Left ventricle myocardium inferior (tissue), 1 donor: ENCODE data around the gene DAP3. TPM values are rescaled to one million over a fixed set of nuclear protein-coding genes. Genes with fewer than 3 reads are reported as not detected.

Experiments used
- DNase-seq: peaks from one replicate; pipeline ENCODE4 v3.0.0-alpha.2; 2020
- H3K27ac ChIP-seq: fragments of 200-600 bp; replicated peaks from 2 replicates; pipeline ENCODE4 v1.8.0; 2021
- H3K27me3 ChIP-seq: fragments of 200-600 bp; 2 replicates; pipeline ENCODE4 v1.8.0; 2021; ENCODE audit warnings: low read depth
- H3K36me3 ChIP-seq: fragments of 200-600 bp; 2 replicates; pipeline ENCODE4 v1.8.0; 2021
- H3K4me1 ChIP-seq: fragments of 200-600 bp; 2 replicates; pipeline ENCODE4 v1.8.0; 2021
- H3K4me3 ChIP-seq: fragments of 200-600 bp; 2 replicates; pipeline ENCODE4 v1.8.0; 2021; ENCODE audit warnings: mild to moderate bottlenecking, moderate library complexity
- H3K9me3 ChIP-seq: fragments of 200-600 bp; replicated peaks from 2 replicates; pipeline ENCODE4 v1.8.0; 2021
- CTCF ChIP-seq: fragments of 200-600 bp; IDR thresholded peaks from 2 replicates; pipeline ENCODE4 v1.8.0; 2021; ENCODE audit warnings: antibody characterized with exemption, mild to moderate bottlenecking, borderline replicate concordance
- intact Hi-C: fragments of 100-400 bp; cut with micrococcal nuclease; formaldehyde crosslinking; loops from one replicate; pipeline ENCODE4 v1.11.0; 2022
- total RNA-seq: library from RNA; stranded (reverse); fragmentation: NEBNext Ultra II Directional; extraction: Animal tissue kit (Norgen Biotek cat#: 25700); gene quantifications from one replicate; pipeline ENCODE4 v1.2.1, GENCODE V29; 2021
- donor health status: DM: no; HTN: yes; CAD: no; lungs with severe emphysema.

The DAP3 gene
- total RNA-seq, 1 donor from 2014 or later, result 107 TPM

GRCh38 chr1:155691992-155692528 lies 3.2 kb downstream of the DAP3 start:
- TF ChIP-seq CTCF, result no peak
- Histone ChIP-seq H3K4me1 (peaks cover 90% of the 10 kb centered on the region), H3K27me3 (no peaks in the 10 kb centered on the region), H3K27ac (peak overlapping the region; percentile 29), H3K4me3 (no peak overlapping the region), H3K36me3 (peaks cover 18% of the 10 kb centered on the region), H3K9me3 (no peaks in the 10 kb centered on the region)
- intact Hi-C loops, result no loop called here
- no peak for DNase-seq

GRCh38 chr1:155694167-155694566 lies 5.3 kb downstream of the DAP3 start:
- peaks cover 79% of the 10 kb centered on the region for H3K4me1 ChIP-seq
- no peak for DNase-seq
- no peaks in the 10 kb centered on the region for H3K27me3 ChIP-seq
- intact Hi-C loops, result no loop called here
- peaks cover 18% of the 10 kb centered on the region for H3K36me3 ChIP-seq
- H3K27ac ChIP-seq, result peak overlapping the region; percentile 68
- peak overlapping the region; percentile 12 for H3K4me3 ChIP-seq
- peaks cover 7% of the 10 kb centered on the region for H3K9me3 ChIP-seq
- no peak for TF ChIP-seq CTCF

GRCh38 chr1:155695072-155695471 lies 6.2 kb downstream of the DAP3 start:
- peaks cover 18% of the 10 kb centered on the region for H3K36me3 ChIP-seq
- peak overlapping the region; percentile 68 for H3K27ac ChIP-seq

GRCh38 chr1:155695608-155696007 lies 6.7 kb downstream of the DAP3 start:
- H3K4me3 ChIP-seq, result no peak overlapping the region
- H3K9me3 ChIP-seq, result peaks cover 7% of the 10 kb centered on the region
- peak overlapping the region; percentile 68 for H3K27ac ChIP-seq
- DNase-seq, result no peak
- no peak for TF ChIP-seq CTCF
- intact Hi-C loops, result no loop called here
- H3K27me3 ChIP-seq, result no peaks in the 10 kb centered on the region
- H3K36me3 ChIP-seq, result peaks cover 16% of the 10 kb centered on the region
- H3K4me1 ChIP-seq, result peaks cover 65% of the 10 kb centered on the region

More at GRCh38 chr1:155695072-155695471, 6.2 kb downstream of the DAP3 start:
- intact Hi-C loops, result no loop called here
- no peaks in the 10 kb centered on the region for H3K27me3 ChIP-seq
- peaks cover 70% of the 10 kb centered on the region for H3K4me1 ChIP-seq
- peaks cover 7% of the 10 kb centered on the region for H3K9me3 ChIP-seq
- TF ChIP-seq CTCF, result no peak
- no peak for DNase-seq
- H3K4me3 ChIP-seq, result no peak overlapping the region

GRCh38 chr1:155696524-155696923 lies 7.6 kb downstream of the DAP3 start:
- DNase-seq, result no peak
- intact Hi-C loops, result no loop called here
- peaks cover 56% of the 10 kb centered on the region for H3K4me1 ChIP-seq

More at GRCh38 chr1:155696524-155696923, 7.6 kb downstream of the DAP3 start:
- Histone ChIP-seq H3K9me3 (peaks cover 7% of the 10 kb centered on the region), H3K27me3 (no peaks in the 10 kb centered on the region), H3K27ac (no peak overlapping the region), H3K4me3 (no peak overlapping the region), H3K36me3 (peaks cover 7% of the 10 kb centered on the region)
- no peak for TF ChIP-seq CTCF
